Inflammatory macrophage treated with lipopolysaccharide for 1 hour (primary cell): Measurements from ENCODE around the gene GOLGA8G.
"Not testable (repeated sequence)": the region's sequence is repeated elsewhere in the genome, so short reads cannot be mapped to it uniquely, and the experiment has no call there.

Source experiments
- DNase-seq, 2 donors: peaks; one replicate each; pipeline ENCODE4 v3.0.0-alpha.2; 2020 to 2022

GOLGA8G gene, protein sequence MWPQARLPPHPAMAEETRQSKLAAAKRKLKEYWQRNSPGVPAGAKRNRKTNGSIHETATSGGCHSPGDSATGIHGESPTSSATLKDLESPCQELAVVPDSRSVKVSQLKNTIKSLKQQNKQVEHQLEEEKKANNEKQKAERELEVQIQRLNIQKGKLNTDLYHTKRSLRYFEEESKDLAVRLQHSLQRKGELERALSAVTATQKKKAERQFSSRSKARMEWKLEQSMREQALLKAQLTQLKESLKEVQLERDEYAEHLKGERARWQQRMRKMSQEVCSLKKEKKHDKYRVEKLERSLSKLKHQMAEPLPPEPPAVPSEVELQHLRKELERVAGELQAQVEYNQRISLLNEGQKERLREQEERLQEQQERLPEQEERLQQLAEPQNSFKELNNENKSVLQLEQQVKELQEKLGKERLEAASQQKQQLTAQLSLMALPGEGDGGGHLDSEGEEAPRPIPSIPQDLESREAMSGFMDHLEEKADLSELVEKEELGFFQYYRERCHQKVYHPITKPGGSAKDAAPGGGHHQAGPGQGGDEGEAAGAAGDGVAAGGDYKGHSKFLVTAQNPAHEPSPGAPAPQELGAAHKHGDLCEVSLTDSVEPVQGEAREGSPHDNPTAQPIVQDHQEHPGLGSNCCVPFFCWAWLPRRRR

DNA sequence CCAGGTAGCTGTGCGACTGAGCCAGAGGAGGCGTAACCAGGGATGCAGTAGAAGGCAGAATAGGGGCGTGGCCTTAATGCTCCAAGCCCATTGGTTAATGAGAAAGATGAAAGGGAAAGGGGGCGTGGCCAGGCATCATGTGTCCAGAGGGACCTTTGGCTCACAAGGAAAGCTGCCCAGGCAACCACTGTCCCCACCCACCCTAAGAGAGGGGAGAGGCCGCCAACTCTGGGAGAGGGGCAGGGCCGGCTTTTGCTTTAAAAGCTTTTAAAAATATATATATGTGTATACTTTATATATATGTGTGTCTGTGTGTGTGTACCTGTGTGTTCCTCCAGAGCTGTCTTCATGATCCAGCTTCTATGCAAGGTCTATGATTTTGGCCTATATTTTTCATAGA, at the start of gene GOLGA8G:
Gene GOLGA8G, minus strand, starts transcription at position 18 of the 400 bp plus-strand sequence. CDS start 62 bp downstream, outside the sequence.
- DNase-seq = not testable (repeated sequence)

DNA sequence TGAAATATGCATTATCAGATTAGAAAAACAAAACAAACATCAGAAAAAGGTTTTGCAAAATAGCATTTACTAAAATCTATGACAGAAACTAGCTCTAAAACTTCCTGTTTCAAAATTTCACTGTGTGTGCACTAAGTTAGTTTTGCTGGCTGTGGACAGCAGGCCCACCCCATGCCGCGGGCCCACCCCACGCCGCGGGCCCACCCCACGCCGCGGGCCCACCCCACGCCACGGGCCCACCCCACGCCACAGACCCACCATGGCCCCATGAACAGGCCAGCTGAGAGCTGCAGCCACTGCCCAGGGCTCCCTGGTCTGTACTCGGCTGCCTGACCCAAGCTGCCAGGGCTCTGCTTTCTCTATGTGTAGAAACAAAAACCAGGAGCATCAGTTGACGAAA, 40.6 kb upstream of the GOLGA8G start:
- not testable (repeated sequence) for DNase-seq

DNA sequence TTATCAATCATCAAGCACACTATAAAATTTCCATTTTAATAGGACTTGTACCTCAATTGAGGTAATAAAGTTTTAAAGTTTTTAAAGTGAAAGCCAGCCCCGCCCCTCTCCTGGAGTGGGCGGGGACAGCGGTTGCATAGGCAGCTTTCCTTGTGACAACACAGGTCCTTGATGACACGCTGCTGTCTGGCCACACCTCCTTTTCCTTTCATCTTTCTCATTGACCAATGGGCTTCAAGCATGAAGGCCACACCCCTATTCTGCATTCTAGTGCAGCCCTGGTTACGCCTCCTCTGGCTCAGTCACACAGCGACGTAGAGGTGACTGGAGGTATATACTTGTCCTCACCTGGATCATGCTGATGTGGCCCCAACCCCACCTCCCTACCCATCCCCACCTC, 20.5 kb upstream of the GOLGA8G start, which contains the start of gene GOLGA6L25:
Gene GOLGA6L25, plus strand, starts transcription at position 301 of the 400 bp plus-strand sequence. Its CDS starts 61 bp downstream, at position 362.
- not testable (repeated sequence) for DNase-seq

DNA sequence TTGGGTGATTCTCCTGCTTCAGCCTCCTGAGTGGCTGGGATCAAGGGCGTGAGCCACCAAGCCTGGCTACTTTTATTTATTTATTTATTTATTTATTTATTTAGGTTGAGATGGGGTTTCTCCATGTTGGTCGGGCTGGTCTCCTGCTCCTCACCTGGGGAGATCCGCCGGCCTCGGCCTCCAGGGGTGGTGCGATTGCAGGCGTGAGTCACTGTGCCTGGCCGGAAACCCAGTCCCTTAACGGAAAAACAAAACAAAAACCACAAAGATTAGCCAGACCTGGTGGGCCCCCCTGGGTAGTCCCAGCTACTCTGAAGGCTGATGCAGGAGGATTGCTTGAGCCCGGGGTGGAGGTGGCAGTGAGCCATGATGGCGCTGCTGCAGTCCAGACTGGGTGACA, 17.6 kb downstream of the GOLGA8G start:
- not testable (repeated sequence) for DNase-seq

DNA sequence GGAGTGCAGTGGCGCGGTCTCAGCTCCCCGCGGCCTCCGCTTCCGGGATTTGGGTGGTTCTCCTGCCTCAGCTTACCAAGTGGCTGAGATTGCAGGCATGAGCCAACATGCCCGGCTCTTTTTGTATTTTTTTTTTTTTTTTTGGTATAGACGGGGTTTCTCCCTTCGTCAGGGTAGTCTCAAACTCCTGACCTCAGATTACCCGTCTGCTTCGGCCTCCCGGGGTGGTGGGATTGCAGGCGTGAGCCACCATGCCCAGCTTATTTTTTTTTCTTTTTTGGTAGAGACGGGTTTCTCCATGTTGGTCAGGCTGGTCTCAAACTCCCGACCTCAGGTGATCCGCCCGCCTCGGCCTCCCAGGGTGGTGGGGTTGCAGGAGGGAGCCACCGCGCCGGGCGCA, 18.6 kb downstream of the GOLGA8G start:
- not testable (repeated sequence) for DNase-seq

DNA sequence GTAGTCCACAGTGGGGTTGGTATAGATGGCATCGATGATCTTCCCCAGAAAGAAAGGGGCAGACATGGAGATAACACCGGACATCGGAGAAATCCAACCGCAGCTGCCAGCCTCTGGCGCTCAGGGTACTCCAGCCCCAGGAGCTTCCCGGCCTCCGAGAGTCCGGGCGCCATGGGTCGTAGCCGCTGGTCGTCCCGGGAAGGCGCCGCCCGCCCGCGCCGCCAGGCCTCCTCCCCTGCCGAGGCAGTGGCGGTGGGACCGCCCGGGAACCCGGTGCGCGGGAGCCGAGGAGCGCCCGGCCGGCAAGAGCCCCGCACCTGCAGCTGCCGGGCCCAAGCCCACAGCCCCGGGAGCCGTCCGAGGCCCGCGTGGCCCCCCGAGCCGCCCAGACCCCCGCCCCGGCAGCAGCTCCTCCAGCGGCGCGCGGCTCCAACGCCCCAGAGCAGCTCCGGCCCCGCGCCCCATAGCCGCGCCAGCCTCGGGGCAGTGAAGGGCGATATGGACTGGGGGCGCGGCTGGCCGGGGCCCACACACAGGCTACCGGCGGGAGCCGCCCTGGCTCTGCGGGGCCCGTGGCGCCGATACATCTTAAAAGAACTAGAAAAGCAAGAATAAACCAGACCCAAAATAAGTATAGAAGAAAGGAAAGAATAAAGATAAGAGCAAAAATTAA, 24.4 kb downstream of the GOLGA8G start:
- not testable (repeated sequence) for DNase-seq

DNA sequence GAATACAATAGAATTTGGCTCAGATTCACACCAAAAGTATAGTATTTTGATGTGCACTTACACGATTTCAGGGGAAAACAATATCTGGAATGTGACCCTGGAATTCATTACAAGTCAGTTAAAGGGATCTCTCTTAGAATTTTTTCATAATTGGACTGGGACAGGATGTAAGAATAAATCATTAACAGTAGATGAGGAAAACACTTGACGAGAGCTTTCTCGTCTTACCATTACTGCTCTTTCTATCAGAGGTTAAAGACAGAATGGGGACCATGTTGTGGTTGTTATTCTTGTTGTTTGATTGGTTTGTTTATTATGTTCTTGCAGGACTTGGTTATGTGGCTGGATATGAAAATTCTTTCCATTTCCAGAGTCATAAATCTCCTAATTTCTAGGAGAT, 51.4 kb downstream of the GOLGA8G start:
- not testable (repeated sequence) for DNase-seq
